Fibroblast of skin of scalp (primary cell): ENCODE results near the gene ROS1.
"Not testable (repeated sequence)": the region's sequence is repeated elsewhere in the genome, so short reads cannot be mapped to it uniquely, and the experiment has no call there.

Experiments used
- DNase-seq: peaks from one replicate; pipeline ENCODE4 v3.0.0-alpha.2; 2013

Gene ROS1

GRCh38 chr6:117380298-117380697 is 45.4 kb downstream of the ROS1 start:
- no peak for DNase-seq

GRCh38 chr6:117375446-117375845 is 50.3 kb downstream of the ROS1 start:
- no peak for DNase-seq

- no peak for DNase-seq
Measured at GRCh38 chr6:117373211-117373813, 52.4 kb downstream of the ROS1 start.

- not testable (repeated sequence) for DNase-seq
Measured at GRCh38 chr6:117372289-117372688, 53.5 kb downstream of the ROS1 start.

- DNase-seq = no peak
Measured at GRCh38 chr6:117371492-117371891, 54.2 kb downstream of the ROS1 start.

- no peak for DNase-seq
Measured at GRCh38 chr6:117359581-117359980, 66.2 kb downstream of the ROS1 start.

GRCh38 chr6:117354671-117355070 is 71.1 kb downstream of the ROS1 start:
- no peak for DNase-seq

- peak; percentile 27 for DNase-seq
Measured at GRCh38 chr6:117352466-117353081, 73.2 kb downstream of the ROS1 start.

- no peak for DNase-seq
Measured at GRCh38 chr6:117351521-117351920, 74.2 kb downstream of the ROS1 start.

GRCh38 chr6:117346142-117346930 is 79.4 kb downstream of the ROS1 start:
- peak; percentile 47 for DNase-seq

- no peak for DNase-seq
Measured at GRCh38 chr6:117345292-117345610, 80.5 kb downstream of the ROS1 start.

- DNase-seq = no peak
Measured at GRCh38 chr6:117344444-117345291, 81.1 kb downstream of the ROS1 start.

GRCh38 chr6:117338567-117338966 is 87.2 kb downstream of the ROS1 start:
- no peak for DNase-seq

GRCh38 chr6:117329926-117330325 is 95.8 kb downstream of the ROS1 start:
- DNase-seq = no peak

GRCh38 chr6:117328500-117328899 is 97.2 kb downstream of the ROS1 start:
- no peak for DNase-seq

GRCh38 chr6:117328005-117328389 is 97.7 kb downstream of the ROS1 start:
- no peak for DNase-seq

GRCh38 chr6:117327149-117328004 is 98.4 kb downstream of the ROS1 start:
- DNase-seq = no peak

- no peak for DNase-seq
Measured at GRCh38 chr6:117326396-117326795, 99.3 kb downstream of the ROS1 start.

GRCh38 chr6:117317261-117317660 is 108.5 kb downstream of the ROS1 start:
- DNase-seq = no peak

- no peak for DNase-seq
Measured at GRCh38 chr6:117311726-117312125, 114.0 kb downstream of the ROS1 start.

- no peak for DNase-seq
Measured at GRCh38 chr6:117311310-117311709, 114.4 kb downstream of the ROS1 start.

- no peak for DNase-seq
Measured at GRCh38 chr6:117309611-117310010, 116.1 kb downstream of the ROS1 start.
